Bronchial epithelial cell (primary cell): Measurements from ENCODE around the gene MBIP. TPM values are rescaled to one million over a fixed set of nuclear protein-coding genes. Genes with fewer than 3 reads are reported as not detected.
A peak's percentile ranks its signal among the peaks of the same experiment; 100 is the strongest.

ENCODE experiments used
- DNase-seq: peaks from one replicate; pipeline ENCODE4 v3.0.0-alpha.2; 2010; ENCODE audit warnings: low read depth
- FAIRE-seq: peaks from 2 replicates; lab custom pipeline; 2011; peaks lifted over from hg19 to GRCh38; lab: Jason Lieb, UNC
- H3K27me3 ChIP-seq: 2 replicates; pipeline ENCODE4 v1.5.1; 2011; ENCODE audit warnings: low read length; ENCODE audit not compliant: control insufficient read depth, insufficient read depth
- H3K36me3 ChIP-seq: 2 replicates; pipeline ENCODE4 v1.5.1; 2011; ENCODE audit warnings: low read length; ENCODE audit not compliant: control insufficient read depth, insufficient read depth
- H3K4me3 ChIP-seq: 2 replicates; pipeline ENCODE4 v1.5.1; 2011; ENCODE audit warnings: mild to moderate bottlenecking, low read depth, low read length, control low read depth
- total RNA-seq: library from RNA; depleted of rRNA; stranded (reverse); fragments of >200 nt; gene quantifications from 2 replicates; pipeline ENCODE4 v1.2.1, GENCODE V29; 2014
- TF ChIP-seq, protein P1 (sequence below): IDR thresholded peaks from 2 replicates; pipeline ENCODE4 v1.5.1; 2011; ENCODE audit warnings: mild to moderate bottlenecking, moderate library complexity, low read length, control low read depth, inconsistent platforms; ENCODE audit not compliant: insufficient read depth, severe bottlenecking

MBIP gene
- total RNA-seq, 1 donor from 2014 or later = 5.8 TPM

DNA sequence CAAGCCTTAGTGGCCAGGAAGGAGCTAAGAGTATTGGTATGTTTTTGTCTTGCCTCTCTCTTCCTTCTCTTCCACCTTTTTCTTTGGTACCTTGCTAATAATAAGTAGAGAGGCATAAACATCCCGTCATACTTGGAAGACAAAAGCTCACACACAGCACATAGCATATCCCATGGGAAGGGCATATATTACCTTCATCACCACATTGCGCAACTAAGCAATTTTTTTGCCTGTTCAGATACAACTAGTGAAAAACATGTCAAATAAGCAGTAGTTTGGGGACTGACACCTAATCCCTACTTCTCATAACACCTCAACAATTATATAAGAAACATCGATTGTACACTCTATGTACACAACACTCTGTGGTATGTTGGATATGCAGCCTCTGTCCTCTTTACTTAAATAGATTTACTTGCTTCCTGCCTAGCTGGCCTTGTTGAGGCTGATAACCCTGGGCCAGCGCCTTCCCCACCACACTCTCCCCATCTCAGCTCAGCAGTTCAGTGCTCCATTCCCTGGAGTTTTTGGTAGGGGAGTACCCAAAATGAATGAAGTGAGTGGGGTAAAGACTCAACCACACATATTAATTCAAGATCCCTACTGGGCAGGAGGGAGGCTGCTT lies 35.4 kb downstream of the MBIP start:
- no peak for FAIRE-seq

DNA sequence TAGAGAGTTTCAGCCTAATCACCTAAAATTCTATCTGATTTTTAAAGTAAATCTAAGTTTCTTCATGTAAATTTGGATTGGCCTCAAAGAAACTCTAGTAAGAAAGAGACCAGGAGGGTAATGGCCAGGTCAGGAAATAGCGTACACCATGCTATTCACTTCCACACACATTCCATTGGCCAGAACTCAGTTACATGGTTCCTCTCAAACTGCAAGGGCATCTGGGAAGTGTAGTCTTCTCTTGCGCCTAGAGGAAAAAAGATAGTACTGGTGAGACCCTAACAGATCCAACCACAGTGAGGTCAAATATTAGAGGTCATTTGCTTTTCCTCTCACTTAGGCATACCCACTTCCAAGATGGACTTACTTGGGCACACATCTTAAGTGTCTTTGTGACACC lies 39.1 kb downstream of the MBIP start:
- no peak overlapping the region for H3K4me3 ChIP-seq
- H3K36me3 ChIP-seq = no peaks in the 10 kb centered on the region
- H3K27me3 ChIP-seq = no peaks in the 10 kb centered on the region
- DNase-seq = no peak
- no peak for FAIRE-seq
- TF ChIP-seq, protein P1, sequence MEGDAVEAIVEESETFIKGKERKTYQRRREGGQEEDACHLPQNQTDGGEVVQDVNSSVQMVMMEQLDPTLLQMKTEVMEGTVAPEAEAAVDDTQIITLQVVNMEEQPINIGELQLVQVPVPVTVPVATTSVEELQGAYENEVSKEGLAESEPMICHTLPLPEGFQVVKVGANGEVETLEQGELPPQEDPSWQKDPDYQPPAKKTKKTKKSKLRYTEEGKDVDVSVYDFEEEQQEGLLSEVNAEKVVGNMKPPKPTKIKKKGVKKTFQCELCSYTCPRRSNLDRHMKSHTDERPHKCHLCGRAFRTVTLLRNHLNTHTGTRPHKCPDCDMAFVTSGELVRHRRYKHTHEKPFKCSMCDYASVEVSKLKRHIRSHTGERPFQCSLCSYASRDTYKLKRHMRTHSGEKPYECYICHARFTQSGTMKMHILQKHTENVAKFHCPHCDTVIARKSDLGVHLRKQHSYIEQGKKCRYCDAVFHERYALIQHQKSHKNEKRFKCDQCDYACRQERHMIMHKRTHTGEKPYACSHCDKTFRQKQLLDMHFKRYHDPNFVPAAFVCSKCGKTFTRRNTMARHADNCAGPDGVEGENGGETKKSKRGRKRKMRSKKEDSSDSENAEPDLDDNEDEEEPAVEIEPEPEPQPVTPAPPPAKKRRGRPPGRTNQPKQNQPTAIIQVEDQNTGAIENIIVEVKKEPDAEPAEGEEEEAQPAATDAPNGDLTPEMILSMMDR = no peak

More for the DNA sequence above, 35.4 kb downstream of the MBIP start:
- H3K27me3 ChIP-seq = no peaks in the 10 kb centered on the region
- TF ChIP-seq, protein P1 = no peak
- no peak overlapping the region for H3K4me3 ChIP-seq
- H3K36me3 ChIP-seq = no peaks in the 10 kb centered on the region
- peak; percentile 7 for DNase-seq

DNA sequence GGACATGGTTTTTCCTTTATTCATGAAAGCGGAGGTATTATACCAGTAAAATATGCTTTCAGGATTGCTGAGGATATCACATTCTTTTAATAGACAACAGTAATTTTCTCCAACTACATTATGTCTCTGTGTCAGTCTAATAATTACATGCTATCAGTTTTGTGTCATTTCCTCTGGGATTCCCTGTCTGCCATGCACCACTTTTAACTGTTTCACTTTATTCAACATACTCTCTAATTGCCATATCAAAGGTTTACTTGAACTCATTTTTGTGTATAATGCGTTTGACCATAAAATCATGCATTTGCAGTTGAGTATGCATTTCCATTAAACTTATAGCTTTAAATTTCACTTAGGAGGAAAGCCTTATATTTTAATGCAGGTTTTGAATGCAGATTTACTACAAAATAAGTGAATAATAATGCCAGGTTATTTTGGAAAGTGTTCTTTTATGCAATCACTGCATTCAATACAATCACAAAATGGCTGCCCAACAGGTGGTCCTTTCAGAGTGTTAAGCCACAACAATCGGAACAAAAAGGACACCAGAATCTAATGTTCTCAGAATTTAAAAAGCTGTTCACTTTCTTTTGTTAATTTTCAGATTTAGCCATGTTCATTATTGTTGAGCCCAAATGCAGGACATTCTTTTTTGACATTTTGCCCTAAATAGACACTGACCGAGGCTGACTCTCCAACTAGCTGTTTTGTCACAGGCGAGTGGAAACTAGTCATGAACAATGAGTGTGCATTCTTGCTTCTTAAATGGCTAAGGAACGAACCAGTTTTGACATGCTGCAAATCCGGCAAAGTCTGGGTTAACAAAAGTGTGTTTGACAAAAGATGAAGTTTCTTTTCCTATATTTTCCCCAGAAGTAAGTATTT lies 40.9 kb downstream of the MBIP start:
- DNase-seq (peak; percentile 87), FAIRE-seq (no peak)
- Histone ChIP-seq H3K27me3 (no peaks in the 10 kb centered on the region), H3K4me3 (no peak overlapping the region), H3K36me3 (no peaks in the 10 kb centered on the region)
- TF ChIP-seq, protein P1 = no peak

DNA sequence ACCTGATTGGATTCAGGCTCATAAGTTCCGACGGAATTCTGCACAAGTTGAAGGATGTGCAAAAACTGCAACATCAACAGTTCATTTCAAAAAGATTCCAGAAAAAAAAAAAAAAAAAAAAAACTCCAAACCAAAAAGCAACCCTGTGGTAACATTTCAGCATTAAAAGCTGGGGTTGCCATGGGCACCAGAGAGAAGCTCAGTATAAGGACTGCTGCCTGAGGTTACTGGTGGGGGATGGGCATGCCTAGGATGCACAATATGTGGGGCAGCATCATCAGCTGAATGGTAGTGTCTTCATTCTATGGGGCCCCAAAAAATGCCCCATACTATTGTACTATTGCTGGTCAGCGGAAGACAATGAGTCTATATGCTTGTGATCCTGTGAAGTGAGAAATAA lies 44.7 kb downstream of the MBIP start:
- H3K27me3 ChIP-seq = no peaks in the 10 kb centered on the region
- DNase-seq = no peak
- FAIRE-seq = no peak

DNA sequence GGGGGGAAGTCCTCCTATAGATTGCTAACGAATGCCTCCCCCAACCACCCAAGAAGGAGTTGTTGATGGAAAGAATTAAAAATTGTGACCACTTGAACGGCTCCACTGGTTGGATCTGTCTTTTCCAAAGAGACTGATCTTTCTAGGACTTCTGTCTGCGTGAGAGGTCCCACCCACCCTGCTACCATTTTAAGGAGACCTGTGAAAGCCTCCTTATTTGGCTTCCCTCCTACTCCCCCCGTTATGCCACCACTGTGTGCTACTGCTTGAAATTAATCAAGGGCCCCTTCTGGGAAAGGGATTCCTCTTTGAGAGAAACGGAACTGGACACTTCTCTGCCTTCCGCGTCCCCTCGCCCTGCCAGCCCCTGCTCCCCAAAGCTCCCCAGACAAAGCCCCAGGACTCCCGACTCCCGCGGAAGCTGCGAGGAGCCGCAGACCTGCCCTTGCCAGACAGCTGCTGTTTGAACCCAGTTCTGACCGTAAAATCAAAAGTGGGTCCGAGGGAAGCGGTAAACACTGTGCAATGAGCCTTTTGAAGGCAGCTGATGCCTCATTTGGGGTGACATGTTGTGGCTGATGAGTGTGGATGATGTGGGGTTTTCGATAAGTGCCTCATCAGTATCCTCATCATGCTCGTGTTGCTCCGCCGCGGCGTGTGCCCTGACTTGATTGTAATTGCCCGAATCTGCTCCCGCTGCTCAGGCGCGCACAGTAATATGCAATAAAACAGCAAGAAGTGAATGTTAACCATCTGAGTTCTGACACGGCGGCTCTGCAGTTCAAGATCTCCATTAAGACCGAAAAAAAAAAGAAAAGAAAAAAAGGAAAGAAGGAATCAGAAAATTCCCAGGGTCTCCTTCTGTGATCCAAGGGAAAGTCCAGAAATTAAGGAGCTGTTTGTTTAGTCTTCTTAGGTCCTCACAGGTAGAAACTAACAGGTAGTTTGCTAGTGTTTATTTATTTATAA lies 48.2 kb downstream of the MBIP start:
- Histone ChIP-seq H3K4me3 (peak overlapping the region; percentile 29), H3K27me3 (no peaks in the 10 kb centered on the region), H3K36me3 (no peaks in the 10 kb centered on the region)
- TF ChIP-seq, protein P1 = no peak
- DNase-seq (peak; percentile 62), FAIRE-seq (no peak)

More for the DNA sequence above, 44.7 kb downstream of the MBIP start:
- no peaks in the 10 kb centered on the region for H3K36me3 ChIP-seq
- no peak overlapping the region for H3K4me3 ChIP-seq
- TF ChIP-seq, protein P1 = no peak
